H1 (cell line): ENCODE results near the gene CCDC91. TPM values are rescaled to one million over a fixed set of nuclear protein-coding genes. Genes with fewer than 3 reads are reported as not detected.

Experiments used
- CTCF ChIA-PET: fragments of 300-600 bp; sonication (Branson Sonifier 250); formaldehyde crosslinking; loops from one replicate; lab custom pipeline; 2021; ENCODE audit not compliant: partially characterized antibody; lab: Charles Lee
- POLR2A ChIA-PET: fragments of 300-600 bp; sonication (Branson Sonifier 250); formaldehyde crosslinking; loops from one replicate; lab custom pipeline; 2021; ENCODE audit warnings: inconsistent platforms; ENCODE audit not compliant: partially characterized antibody; lab: Charles Lee
- DNase-seq, 2 experiments: peaks; one replicate each; pipeline versions ENCODE4 v3.0.0 to v3.0.0-alpha.2; 2010 to 2022; ENCODE audit warnings: low spot score in 2 of 2, low read depth in 1 of 2, mixed read lengths in 1 of 2
- FAIRE-seq: peaks from 2 replicates; lab custom pipeline; 2011; peaks lifted over from hg19 to GRCh38; lab: Jason Lieb, UNC
- H2AFZ ChIP-seq: 2 replicates; pipeline ENCODE4 v1.8.1; 2012; ENCODE audit warnings: low read length, inconsistent platforms
- H2AK5ac ChIP-seq: 2 replicates; pipeline ENCODE4 v1.6.1; 2013; ENCODE audit warnings: low read depth, low read length
- H2BK120ac ChIP-seq: replicated peaks from 2 replicates; pipeline ENCODE3; 2013; ENCODE audit warnings: low read depth, low read length, inconsistent platforms
- H2BK12ac ChIP-seq: 2 replicates; pipeline ENCODE4 v1.6.1; 2013; ENCODE audit warnings: low read depth, low read length
- H2BK15ac ChIP-seq: 2 replicates; pipeline ENCODE4 v1.6.1; 2013; ENCODE audit warnings: low read length
- H2BK20ac ChIP-seq: 2 replicates; pipeline ENCODE4 v1.6.1; 2013; ENCODE audit warnings: low read length
- H2BK5ac ChIP-seq: 2 replicates; pipeline ENCODE4 v1.6.1; 2013; ENCODE audit warnings: low read depth, low read length
- H3K14ac ChIP-seq: 2 replicates; pipeline ENCODE4 v1.6.1; 2013; ENCODE audit warnings: inconsistent platforms; ENCODE audit not compliant: insufficient read length
- H3K18ac ChIP-seq: 2 replicates; pipeline ENCODE4 v1.6.1; 2013; ENCODE audit warnings: low read length; ENCODE audit errors: extremely low read depth
- H3K23ac ChIP-seq: 2 replicates; pipeline ENCODE4 v1.6.1; 2013; ENCODE audit warnings: inconsistent platforms; ENCODE audit not compliant: insufficient read length
- H3K23me2 ChIP-seq: 2 replicates; pipeline ENCODE4 v1.6.1; 2013; ENCODE audit warnings: low read depth, low read length
- H3K27ac ChIP-seq: 2 replicates; pipeline ENCODE4 v1.6.1; 2011; ENCODE audit warnings: low read depth, low read length, inconsistent platforms
- H3K27me3 ChIP-seq, 4 experiments: replicated peaks in 1 of 4; 1 replicate in 1 of 4; 2 replicates in 3 of 4; pipeline versions ENCODE4 v1.6.1 to v1.8.1; 2011 to 2013; ENCODE audit warnings: low read length in 3 of 4, mild to moderate bottlenecking in 3 of 4, inconsistent platforms in 2 of 4, mixed read lengths in 2 of 4, moderate library complexity in 1 of 4; ENCODE audit not compliant: control insufficient read depth in 3 of 4, insufficient read depth in 3 of 4; ENCODE audit errors: extremely low read depth in 1 of 4
- H3K36me3 ChIP-seq, 4 experiments: 2 replicates each; pipeline versions ENCODE4 v1.6.1 to v1.8.1; 2011 to 2013; ENCODE audit warnings: mild to moderate bottlenecking in 4 of 4, low read length in 3 of 4, moderate library complexity in 2 of 4, control low read depth in 1 of 4, inconsistent platforms in 1 of 4; ENCODE audit not compliant: insufficient read depth in 4 of 4, control insufficient read depth in 2 of 4
- H3K4ac ChIP-seq: replicated peaks from 2 replicates; pipeline ENCODE3; 2013; ENCODE audit warnings: low read length, low read depth, mixed read lengths, inconsistent platforms; ENCODE audit not compliant: insufficient read length
- H3K4me1 ChIP-seq, 4 experiments: replicated peaks in 1 of 4; 1 replicate in 1 of 4; 2 replicates in 3 of 4; pipeline versions ENCODE4 v1.6.1 to v1.8.1; 2011 to 2013; ENCODE audit warnings: low read length in 3 of 4, inconsistent platforms in 2 of 4, mixed read lengths in 1 of 4; ENCODE audit not compliant: insufficient read depth in 4 of 4, control insufficient read depth in 3 of 4
- H3K4me2 ChIP-seq, 2 experiments: 2 replicates each; pipeline versions ENCODE4 v1.6.1 to v1.8.1; 2011 to 2013; ENCODE audit warnings: low read depth in 2 of 2, low read length in 2 of 2, control low read depth in 1 of 2, inconsistent platforms in 1 of 2, mild to moderate bottlenecking in 1 of 2; ENCODE audit not compliant: insufficient read depth in 1 of 2
- H3K4me3 ChIP-seq, 4 experiments: fragments of 200-600, 300-600 bp in 1 of 4; sonication (generic), shearing (Covaris generic), sonication (Bioruptor Twin) in 1 of 4; 2 replicates each; pipeline versions ENCODE4 v1.5.1 to v1.8.1; 2011 to 2016; ENCODE audit warnings: low read length in 4 of 4, low read depth in 3 of 4, control low read depth in 2 of 4, inconsistent platforms in 2 of 4, mild to moderate bottlenecking in 2 of 4, mixed read lengths in 1 of 4, moderate library complexity in 1 of 4; ENCODE audit not compliant: insufficient read depth in 2 of 4; ENCODE audit errors: extremely low read depth in 1 of 4
- H3K56ac ChIP-seq: replicated peaks from 2 replicates; pipeline ENCODE3; 2013; ENCODE audit warnings: low read depth, mild to moderate bottlenecking, mixed read lengths, low read length, inconsistent platforms; ENCODE audit not compliant: insufficient read length
- H3K79me1 ChIP-seq: 2 replicates; pipeline ENCODE4 v1.6.1; 2013; ENCODE audit warnings: low read depth, low read length, control low read depth
- H3K79me2 ChIP-seq, 2 experiments: 2 replicates each; pipeline versions ENCODE4 v1.6.1 to v1.8.1; 2012 to 2013; ENCODE audit warnings: low read length in 2 of 2, mild to moderate bottlenecking in 2 of 2, inconsistent platforms in 1 of 2; ENCODE audit not compliant: insufficient read depth in 2 of 2, control insufficient read depth in 1 of 2
- H3K9ac ChIP-seq, 4 experiments: replicated peaks in 1 of 4; 1 replicate in 1 of 4; 2 replicates in 3 of 4; pipeline versions ENCODE4 v1.6.1 to v1.8.1; 2011 to 2013; ENCODE audit warnings: low read depth in 3 of 4, low read length in 3 of 4, control low read depth in 2 of 4, mild to moderate bottlenecking in 2 of 4, moderate library complexity in 2 of 4, inconsistent platforms in 1 of 4; ENCODE audit errors: extremely low read depth in 1 of 4
- H3K9me3 ChIP-seq, 2 experiments: 2 replicates each; pipeline versions ENCODE4 v1.6.1 to v1.8.1; 2012 to 2013; ENCODE audit warnings: mild to moderate bottlenecking in 2 of 2, moderate library complexity in 2 of 2, control low read depth in 1 of 2, inconsistent platforms in 1 of 2, low read depth in 1 of 2, low read length in 1 of 2, mixed read lengths in 1 of 2; ENCODE audit not compliant: insufficient read depth in 2 of 2
- H4K20me1 ChIP-seq, 2 experiments: replicated peaks in 1 of 2; 2 replicates each; pipeline versions ENCODE3 to v1.8.1; 2011 to 2013; ENCODE audit warnings: inconsistent platforms in 2 of 2, low read length in 2 of 2, mild to moderate bottlenecking in 1 of 2; ENCODE audit not compliant: insufficient read depth in 2 of 2, control insufficient read depth in 1 of 2
- H4K5ac ChIP-seq: 2 replicates; pipeline ENCODE4 v1.6.1; 2013; ENCODE audit warnings: low read length, low read depth, mixed read lengths, inconsistent platforms; ENCODE audit not compliant: insufficient read length
- H4K8ac ChIP-seq: 2 replicates; pipeline ENCODE4 v1.8.0; 2013; ENCODE audit warnings: mild to moderate bottlenecking, moderate library complexity, low read length, inconsistent platforms; ENCODE audit not compliant: insufficient read depth; ENCODE audit errors: extremely low read depth
- H4K91ac ChIP-seq: replicated peaks from 2 replicates; pipeline ENCODE3; 2013; ENCODE audit warnings: low read length, mixed read lengths, inconsistent platforms; ENCODE audit not compliant: insufficient read length
- BCL11A ChIP-seq, 2 experiments: IDR thresholded peaks; one replicate each; pipeline ENCODE4 v1.6.1; 2011; ENCODE audit warnings: low read depth in 2 of 2, low read length in 2 of 2, mild to moderate bottlenecking in 2 of 2
- CHD2 ChIP-seq: IDR thresholded peaks from 2 replicates; pipeline ENCODE4 v1.6.1; 2012; ENCODE audit warnings: low read length, improper control_type of control experiment
- CREB1 ChIP-seq: IDR thresholded peaks from 2 replicates; pipeline ENCODE4 v1.6.1; 2012; ENCODE audit warnings: inconsistent platforms
- GABPA ChIP-seq: IDR thresholded peaks from 2 replicates; pipeline ENCODE4 v1.6.1; 2011; ENCODE audit warnings: mild to moderate bottlenecking, low read length, moderate library complexity, borderline replicate concordance; ENCODE audit not compliant: insufficient read depth
- GTF2F1 ChIP-seq: IDR thresholded peaks from 2 replicates; pipeline ENCODE4 v1.6.1; 2012; ENCODE audit warnings: low read depth, low read length, improper control_type of control experiment, borderline replicate concordance
- JUN ChIP-seq: IDR thresholded peaks from 2 replicates; pipeline ENCODE4 v1.6.1; 2011; ENCODE audit warnings: low read depth, mild to moderate bottlenecking, improper control_type of control experiment, low read length
- KDM5A ChIP-seq: fragments of 200-600 bp; IDR thresholded peaks from 2 replicates; pipeline ENCODE4 v1.7.1; 2012; ENCODE audit warnings: mild to moderate bottlenecking, low read length, inconsistent platforms, mixed read lengths
- SP2 ChIP-seq: IDR thresholded peaks from 2 replicates; pipeline ENCODE4 v1.6.1; 2012; ENCODE audit warnings: mild to moderate bottlenecking, low read length, inconsistent platforms
- TEAD4 ChIP-seq: IDR thresholded peaks from 2 replicates; pipeline ENCODE4 v1.6.1; 2012; ENCODE audit warnings: low read depth, low read length, inconsistent platforms, mixed read lengths
- USF2 ChIP-seq: IDR thresholded peaks from 2 replicates; pipeline ENCODE4 v1.6.1; 2011; ENCODE audit warnings: low read length, improper control_type of control experiment
- WGBS, 2 experiments: shearing (Covaris generic) in 1 of 2; methylation state at CpG; one replicate each; pipeline versions ENCODE4 v1.1.6 to v1.1.7; 2013 to 2015; ENCODE audit warnings: low lambda C conversion rate in 2 of 2, mixed read lengths in 2 of 2, inconsistent platforms in 1 of 2, low coverage in 1 of 2, missing lambda C conversion rate in 1 of 2; ENCODE audit not compliant: insufficient replicate concordance in 2 of 2, insufficient coverage in 1 of 2, insufficient read length in 1 of 2; ENCODE audit errors: extremely low coverage in 1 of 2, missing lambda C conversion rate in 1 of 2; 5-methylcytosine and 5-hydroxymethylcytosine counted together
- polyA plus RNA-seq, 7 experiments: library from polyadenylated mRNA; depleted of rRNA in 3 of 7; stranded (reverse) in 5 of 7; unstranded in 2 of 7; fragments of >200 nt in 5 of 7; fragments of 200-250 nt in 2 of 7; gene quantifications; 1 replicate in 5 of 7; 2 replicates in 1 of 7; 4 replicates in 1 of 7; pipeline versions ENCODE4 v1.2.1 to v1.2.3, GENCODE V29; 2011 to 2013; ENCODE audit warnings: missing spikeins in 2 of 7, mixed read lengths in 2 of 7
- total RNA-seq: library from RNA; stranded (reverse); fragmentation: NEBNext Ultra II Directional; extraction: Animal tissue kit (Norgen Biotek cat#: 25700); gene quantifications from 2 replicates; pipeline ENCODE4 v1.2.1, GENCODE V29; 2021

Gene CCDC91
- total and polyA plus RNA-seq, 2 of the 8 experiments (the other 6 are each of a cell fraction or from before 2014, with no cell fraction given) = 8.6 to 23.1 TPM

- no peak overlapping the region for H2AK5ac ChIP-seq
- no peaks in the 10 kb centered on the region for H3K36me3 ChIP-seq
- H3K23me2 ChIP-seq = no peaks in the 10 kb centered on the region
- no peak overlapping the region for H3K18ac ChIP-seq
- no peak overlapping the region for H3K56ac ChIP-seq
- 96% methylated on average over 1 of the region's 1 CpG; no CpG with 5 or more reads in 1 of the 2 experiments for WGBS, 2 experiments
- FAIRE-seq (no peak), DNase-seq (no peak)
- H3K9ac ChIP-seq = no peak overlapping the region
- no peak overlapping the region for H4K91ac ChIP-seq
- H3K4ac ChIP-seq = no peak overlapping the region
- no peak overlapping the region for H4K8ac ChIP-seq
- no peak overlapping the region for H2BK12ac ChIP-seq
- no peak overlapping the region for H3K14ac ChIP-seq
- H2AFZ ChIP-seq = no peak overlapping the region
- no peaks in the 10 kb centered on the region for H3K4me1 ChIP-seq
- H3K9me3 ChIP-seq = no peaks in the 10 kb centered on the region
- H2BK15ac ChIP-seq = no peak overlapping the region
- H4K20me1 ChIP-seq = no peaks in the 10 kb centered on the region
- no peak overlapping the region for H3K27ac ChIP-seq
- ChIA-PET CTCF (no interaction called here), POLR2A (no interaction called here)
- H3K4me2 ChIP-seq = no peak overlapping the region
- H3K79me1 ChIP-seq = no peaks in the 10 kb centered on the region
- no peak overlapping the region for H4K5ac ChIP-seq
- H3K27me3 ChIP-seq = no peaks in the 10 kb centered on the region
- H2BK5ac ChIP-seq = no peak overlapping the region
- no peak overlapping the region for H2BK120ac ChIP-seq
- no peak overlapping the region for H3K4me3 ChIP-seq
- peaks cover 0 to 34% of the 10 kb centered on the region in 2 experiments; a peak in 2 of 4 replicates for H3K79me2 ChIP-seq
- H2BK20ac ChIP-seq = no peak overlapping the region
- H3K23ac ChIP-seq = no peak overlapping the region
- TF ChIP-seq TEAD4 (no peak), CREB1 (no peak), KDM5A (no peak), GABPA (no peak), CHD2 (no peak), JUN (no peak), GTF2F1 (no peak), USF2 (no peak), SP2 (no peak), BCL11A (IDR thresholded peaks at IDR 0.05; ENCODE audit: low read depth in 2 of 2, low read length in 2 of 2) (no peak)
These were observed 44.8 kb downstream of the CCDC91 start for GRCh38 chr12:28235015-28235414.
